ENCODE data around the gene BTBD2. TPM values are rescaled to one million over a fixed set of nuclear protein-coding genes. Genes with fewer than 3 reads are reported as not detected.

The BTBD2 gene
- total RNA-seq, 3 donors from 2014 or later: 52.0 to 67.2 (median 54.4) TPM

DNA sequence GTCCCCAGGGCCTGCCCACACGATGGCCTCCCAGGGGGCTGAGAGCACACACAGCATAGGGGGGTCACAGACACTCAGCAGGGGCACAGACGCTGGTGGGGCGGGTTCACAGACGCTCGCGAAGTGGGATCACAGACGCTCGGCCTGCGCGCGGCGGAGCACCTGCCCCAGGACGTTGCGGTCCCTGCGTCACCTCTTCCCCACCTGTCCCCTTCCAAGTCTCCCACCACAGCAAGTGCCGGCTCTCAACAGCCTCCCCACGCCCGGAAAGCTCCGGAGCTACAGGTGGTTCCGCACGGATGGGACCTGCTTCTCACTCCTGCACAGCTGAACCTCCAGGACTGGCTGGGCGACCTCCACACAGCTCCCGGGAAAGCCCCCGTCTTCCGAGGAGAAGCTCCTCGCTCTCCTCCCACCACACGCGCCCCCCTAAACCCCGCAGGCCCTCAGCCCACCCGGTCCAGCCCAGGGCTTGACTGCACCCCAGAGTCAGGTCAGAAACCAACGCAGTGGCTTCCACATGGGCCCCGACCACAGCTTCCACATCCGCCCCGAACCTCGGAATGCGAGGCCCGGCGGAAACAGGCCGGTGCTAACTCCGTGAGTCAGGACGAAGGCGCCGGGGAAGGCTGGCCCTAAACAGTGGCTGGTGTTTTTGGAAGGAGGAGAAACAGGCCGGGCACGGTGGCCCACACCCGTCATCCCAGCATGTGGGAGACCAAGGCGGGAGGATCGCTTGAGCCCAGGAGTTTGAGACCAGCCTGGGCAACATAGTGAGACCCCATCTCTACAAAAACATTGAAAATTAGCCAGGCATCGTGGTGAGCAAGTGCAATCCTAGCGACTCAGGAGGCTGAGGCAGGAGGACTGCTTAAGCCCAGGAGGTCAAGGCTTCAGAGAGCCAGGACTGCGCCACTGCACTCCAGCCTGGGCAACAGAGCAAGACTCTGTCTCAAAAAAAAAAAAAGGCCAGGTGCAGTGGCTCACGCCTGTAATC, 16.5 kb downstream of the BTBD2 start:
- H3K27me3 ChIP-seq: no peaks in the 10 kb centered on the region

GRCh38 chr19:1997353-1998233, 17.9 kb downstream of the BTBD2 start:
- no peak overlapping the region for H3K4me3 ChIP-seq
- no peaks in the 10 kb centered on the region for H3K4me1 ChIP-seq
- DNase-seq (ENCODE audit: low spot score in 2 of 2): no peak
- intact Hi-C loops (cut with DNase I; ENCODE audit: low total_unique reads): no loop called here
- H3K36me3 ChIP-seq: no peaks in the 10 kb centered on the region
- H3K27ac ChIP-seq: no peak overlapping the region
- no peak for TF ChIP-seq POLR2A (IDR thresholded peaks at IDR 0.05)
- no peak for TF ChIP-seq POLR2AphosphoS5 (IDR thresholded peaks at IDR 0.05)
- no peak for TF ChIP-seq CTCF (IDR thresholded peaks at IDR 0.05)
- H3K27me3 ChIP-seq: no peaks in the 10 kb centered on the region
- no peaks in the 10 kb centered on the region for H3K9me3 ChIP-seq

More for the DNA sequence above, 16.5 kb downstream of the BTBD2 start:
- H3K27ac ChIP-seq: no peak overlapping the region
- H3K4me3 ChIP-seq: no peak overlapping the region
- no peaks in the 10 kb centered on the region for H3K36me3 ChIP-seq
- intact Hi-C loops (cut with DNase I; ENCODE audit: low total_unique reads): no loop called here
- no peak for DNase-seq (ENCODE audit: low spot score in 2 of 2)
- H3K4me1 ChIP-seq: no peaks in the 10 kb centered on the region
- H3K9me3 ChIP-seq: no peaks in the 10 kb centered on the region
- TF ChIP-seq POLR2AphosphoS5 (IDR thresholded peaks at IDR 0.05) (no peak), CTCF (IDR thresholded peaks at IDR 0.05) (no peak), POLR2A (IDR thresholded peaks at IDR 0.05) (no peak)

DNA sequence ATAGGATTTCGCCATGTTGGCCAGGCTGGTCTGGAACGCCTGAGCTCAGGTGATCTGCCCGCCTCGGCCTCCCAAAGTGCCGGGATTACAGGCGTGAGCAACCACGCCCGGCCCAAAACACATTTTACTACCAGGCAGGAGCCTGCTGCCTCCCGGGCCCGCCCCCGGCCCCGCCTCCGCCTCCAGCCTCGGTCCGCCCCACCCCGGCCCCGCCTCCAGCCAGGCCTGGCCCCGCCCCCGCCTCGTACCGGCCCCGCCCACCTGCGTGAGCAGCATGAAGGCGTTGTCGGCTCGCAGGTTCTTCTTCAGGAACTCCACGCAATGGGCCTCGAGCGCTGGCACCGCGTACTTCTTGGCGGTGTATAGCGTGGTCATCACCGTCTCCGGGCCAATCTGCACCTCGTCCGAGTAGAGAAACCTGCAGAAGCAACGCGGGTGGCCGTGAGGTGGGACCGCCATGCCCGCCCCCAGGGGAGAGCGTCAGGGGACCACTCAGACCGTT, 22.7 kb downstream of the BTBD2 start:
- Histone ChIP-seq H3K36me3 (peaks cover 8% of the 10 kb centered on the region), H3K27me3 (no peaks in the 10 kb centered on the region), H3K27ac (no peak overlapping the region), H3K4me1 (no peaks in the 10 kb centered on the region), H3K4me3 (no peak overlapping the region), H3K9me3 (no peaks in the 10 kb centered on the region)
- no peak for DNase-seq (ENCODE audit: low spot score in 2 of 2)
- intact Hi-C loops (cut with DNase I; ENCODE audit: low total_unique reads): no loop called here
- no peak for TF ChIP-seq CTCF (IDR thresholded peaks at IDR 0.05)
- TF ChIP-seq POLR2AphosphoS5 (IDR thresholded peaks at IDR 0.05): no peak
- no peak for TF ChIP-seq POLR2A (IDR thresholded peaks at IDR 0.05)

DNA sequence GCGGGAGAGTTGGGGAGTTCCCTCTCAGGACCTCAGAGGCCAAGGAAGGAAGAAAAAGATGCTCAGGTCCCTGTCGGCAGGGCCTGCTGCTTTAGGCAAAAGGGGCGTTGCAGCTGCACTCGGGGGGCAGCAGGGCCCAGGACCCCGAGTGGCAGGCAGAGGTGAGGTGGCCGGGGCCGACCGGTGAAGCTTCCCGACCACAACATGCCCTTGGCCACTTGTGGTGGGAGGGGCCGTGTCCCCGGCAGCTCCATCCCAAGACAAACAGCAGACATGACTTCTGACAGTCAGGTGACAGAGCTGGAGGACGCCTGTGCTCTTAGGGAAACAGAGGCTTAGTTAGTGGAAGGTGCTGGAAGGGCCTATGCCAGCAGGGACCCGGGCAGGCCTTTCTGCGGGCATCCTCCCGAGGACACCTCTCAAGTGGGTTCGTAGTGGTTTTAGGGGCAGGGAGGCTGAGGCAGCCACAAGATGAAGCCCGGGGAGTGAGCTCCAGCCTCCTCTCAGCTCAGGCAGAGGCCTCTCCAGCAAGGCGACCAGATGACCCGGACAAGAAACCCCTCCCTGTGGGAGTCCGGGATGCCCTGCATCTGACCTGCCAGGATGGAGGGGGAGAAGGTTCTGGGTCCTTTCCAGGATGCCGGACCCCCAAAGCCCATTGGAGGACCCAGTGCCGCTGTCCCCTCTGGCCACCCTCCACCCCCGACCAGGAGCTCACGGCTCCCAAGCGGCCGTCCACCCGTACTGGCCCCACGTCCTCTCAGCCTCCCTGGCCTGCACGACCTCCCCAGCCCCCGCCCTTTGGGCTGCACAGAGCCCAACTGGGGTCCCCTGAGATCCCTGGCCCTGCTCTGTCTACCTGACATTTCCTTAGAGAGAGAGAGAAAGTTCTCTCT, 24.2 kb downstream of the BTBD2 start:
- no peak overlapping the region for H3K27ac ChIP-seq
- intact Hi-C loops (cut with DNase I; ENCODE audit: low total_unique reads): no loop called here
- no peaks in the 10 kb centered on the region for H3K27me3 ChIP-seq
- no peaks in the 10 kb centered on the region for H3K4me1 ChIP-seq
- no peaks in the 10 kb centered on the region for H3K9me3 ChIP-seq
- DNase-seq (ENCODE audit: low spot score in 2 of 2): no peak
- H3K36me3 ChIP-seq: peaks cover 8% of the 10 kb centered on the region
- TF ChIP-seq CTCF (IDR thresholded peaks at IDR 0.05) (no peak), POLR2AphosphoS5 (IDR thresholded peaks at IDR 0.05) (no peak), POLR2A (IDR thresholded peaks at IDR 0.05) (no peak)
- H3K4me3 ChIP-seq: no peak overlapping the region
